Liver (tissue), 3 donors: ENCODE results near the gene SHB.

ENCODE experiments used
- CTCF ChIP-seq: fragments of 150-350 bp; IDR thresholded peaks from 2 replicates; pipeline ENCODE4 v1.5.1; 2017; ENCODE audit warnings: improper control_type of control experiment, low read depth, low read length; ENCODE audit not compliant: missing input control
- EGR1 ChIP-seq, 2 donors: IDR thresholded peaks; 2 replicates each; pipeline ENCODE4 v1.6.1; 2016 to 2018; ENCODE audit warnings: antibody characterized with exemption in 2 of 2, low read depth in 2 of 2
- FOXA2 ChIP-seq: IDR thresholded peaks from 2 replicates; pipeline ENCODE4 v1.6.1; 2016; ENCODE audit warnings: antibody characterized with exemption
- GABPA ChIP-seq, 2 donors: IDR thresholded peaks in 1 of 2; conservative IDR thresholded peaks in 1 of 2; 2 replicates each; pipeline ENCODE4 v1.6.1; 2016; ENCODE audit warnings: antibody characterized with exemption in 2 of 2, mild to moderate bottlenecking in 1 of 2, moderate library complexity in 1 of 2
- HNF4A ChIP-seq, 2 donors: conservative IDR thresholded peaks; 2 replicates each; pipeline ENCODE4 v1.6.1; 2016; ENCODE audit warnings: antibody characterized with exemption in 2 of 2, mild to moderate bottlenecking in 2 of 2
- JUND ChIP-seq, 2 donors: IDR thresholded peaks; 2 replicates each; pipeline ENCODE4 v1.6.1; 2016; ENCODE audit warnings: antibody characterized with exemption in 2 of 2
- RAD21 ChIP-seq, 2 donors: IDR thresholded peaks; 2 replicates each; pipeline ENCODE4 v1.6.1; 2016; ENCODE audit warnings: antibody characterized with exemption in 2 of 2, mild to moderate bottlenecking in 2 of 2
- REST ChIP-seq: IDR thresholded peaks from 2 replicates; pipeline ENCODE4 v1.6.1; 2016; ENCODE audit warnings: antibody characterized with exemption, mild to moderate bottlenecking
- SP1 ChIP-seq: IDR thresholded peaks from 2 replicates; pipeline ENCODE4 v1.6.1; 2018; ENCODE audit warnings: antibody characterized with exemption, mild to moderate bottlenecking
- TAF1 ChIP-seq: conservative IDR thresholded peaks from 2 replicates; pipeline ENCODE4 v1.6.1; 2016; ENCODE audit warnings: antibody characterized with exemption, mild to moderate bottlenecking
- YY1 ChIP-seq: IDR thresholded peaks from 2 replicates; pipeline ENCODE4 v1.6.1; 2016; ENCODE audit warnings: antibody characterized with exemption, mild to moderate bottlenecking
- TF ChIP-seq, protein P1 (sequence below): IDR thresholded peaks from 2 replicates; pipeline ENCODE4 v1.6.1; 2016; ENCODE audit warnings: antibody characterized with exemption
- TF ChIP-seq, protein P2 (sequence below): IDR thresholded peaks from 2 replicates; pipeline ENCODE4 v1.6.1; 2016; ENCODE audit warnings: antibody characterized with exemption
- donor health status: healthy.
- donor health status: healthy.

GRCh38 chr9:37920471-37921167 is 148.4 kb downstream of the SHB start:
- TF ChIP-seq CTCF (no peak), YY1 (no peak), REST (no peak), FOXA2 (no peak), HNF4A (conservative IDR thresholded peaks at IDR 0.05) (no peak), TAF1 (no peak), EGR1 (IDR thresholded peaks at IDR 0.05; ENCODE audit: low read depth in 2 of 2) (no peak), SP1 (no peak), RAD21 (IDR thresholded peaks at IDR 0.05) (no peak), GABPA (IDR thresholded peaks at IDR 0.05 in 1 of 2, conservative IDR thresholded peaks at IDR 0.05 in 1 of 2) (no peak), JUND (IDR thresholded peaks at IDR 0.05) (no peak)
- TF ChIP-seq, protein P1, sequence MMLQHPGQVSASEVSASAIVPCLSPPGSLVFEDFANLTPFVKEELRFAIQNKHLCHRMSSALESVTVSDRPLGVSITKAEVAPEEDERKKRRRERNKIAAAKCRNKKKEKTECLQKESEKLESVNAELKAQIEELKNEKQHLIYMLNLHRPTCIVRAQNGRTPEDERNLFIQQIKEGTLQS = no peak
- TF ChIP-seq, protein P2, sequence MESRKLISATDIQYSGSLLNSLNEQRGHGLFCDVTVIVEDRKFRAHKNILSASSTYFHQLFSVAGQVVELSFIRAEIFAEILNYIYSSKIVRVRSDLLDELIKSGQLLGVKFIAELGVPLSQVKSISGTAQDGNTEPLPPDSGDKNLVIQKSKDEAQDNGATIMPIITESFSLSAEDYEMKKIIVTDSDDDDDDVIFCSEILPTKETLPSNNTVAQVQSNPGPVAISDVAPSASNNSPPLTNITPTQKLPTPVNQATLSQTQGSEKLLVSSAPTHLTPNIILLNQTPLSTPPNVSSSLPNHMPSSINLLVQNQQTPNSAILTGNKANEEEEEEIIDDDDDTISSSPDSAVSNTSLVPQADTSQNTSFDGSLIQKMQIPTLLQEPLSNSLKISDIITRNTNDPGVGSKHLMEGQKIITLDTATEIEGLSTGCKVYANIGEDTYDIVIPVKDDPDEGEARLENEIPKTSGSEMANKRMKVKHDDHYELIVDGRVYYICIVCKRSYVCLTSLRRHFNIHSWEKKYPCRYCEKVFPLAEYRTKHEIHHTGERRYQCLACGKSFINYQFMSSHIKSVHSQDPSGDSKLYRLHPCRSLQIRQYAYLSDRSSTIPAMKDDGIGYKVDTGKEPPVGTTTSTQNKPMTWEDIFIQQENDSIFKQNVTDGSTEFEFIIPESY = no peak
